Measurements from ENCODE around the gene SLC10A7. TPM values are rescaled to one million over a fixed set of nuclear protein-coding genes. Genes with fewer than 3 reads are reported as not detected.

Gene SLC10A7
- total RNA-seq, 1 donor from 2014 or later = 23.5 TPM

DNA sequence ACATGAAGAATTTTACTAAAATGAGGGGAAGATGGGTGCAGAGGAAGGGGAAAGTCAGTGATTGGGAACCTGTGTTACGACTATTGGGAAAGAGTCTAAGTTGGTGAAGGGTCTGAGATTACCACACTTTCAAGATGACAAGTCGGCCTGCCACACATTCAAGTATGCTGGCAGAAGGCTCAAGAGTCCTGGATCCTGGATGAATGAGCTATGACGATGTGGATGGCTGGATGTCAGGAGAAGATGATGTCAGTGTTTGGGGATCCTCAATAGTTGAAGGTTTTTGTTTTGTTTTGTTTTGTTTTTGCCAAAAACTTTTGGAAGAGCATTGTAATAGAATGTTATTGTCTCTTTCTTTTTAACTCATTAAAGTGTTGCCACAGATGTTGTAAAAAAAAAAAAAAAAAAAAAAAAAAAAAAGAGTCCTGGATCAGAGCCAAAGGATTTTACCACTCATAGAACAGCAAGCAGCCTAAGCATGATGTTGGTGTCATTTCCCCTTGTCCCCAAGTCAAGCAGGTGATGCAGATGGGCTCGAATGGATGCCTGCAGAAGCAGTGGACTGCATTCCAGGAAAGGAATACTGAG, 186.8 kb downstream of the SLC10A7 start:
- intact Hi-C loops (cut with DNase I) = no loop called here
- peaks cover 26% of the 10 kb centered on the region for H3K4me1 ChIP-seq
- ATAC-seq (peak in 1 of 2 donors; percentile 31), DNase-seq (no peak)
- no peak overlapping the region for H3K27ac ChIP-seq
- TF ChIP-seq, protein P1, sequence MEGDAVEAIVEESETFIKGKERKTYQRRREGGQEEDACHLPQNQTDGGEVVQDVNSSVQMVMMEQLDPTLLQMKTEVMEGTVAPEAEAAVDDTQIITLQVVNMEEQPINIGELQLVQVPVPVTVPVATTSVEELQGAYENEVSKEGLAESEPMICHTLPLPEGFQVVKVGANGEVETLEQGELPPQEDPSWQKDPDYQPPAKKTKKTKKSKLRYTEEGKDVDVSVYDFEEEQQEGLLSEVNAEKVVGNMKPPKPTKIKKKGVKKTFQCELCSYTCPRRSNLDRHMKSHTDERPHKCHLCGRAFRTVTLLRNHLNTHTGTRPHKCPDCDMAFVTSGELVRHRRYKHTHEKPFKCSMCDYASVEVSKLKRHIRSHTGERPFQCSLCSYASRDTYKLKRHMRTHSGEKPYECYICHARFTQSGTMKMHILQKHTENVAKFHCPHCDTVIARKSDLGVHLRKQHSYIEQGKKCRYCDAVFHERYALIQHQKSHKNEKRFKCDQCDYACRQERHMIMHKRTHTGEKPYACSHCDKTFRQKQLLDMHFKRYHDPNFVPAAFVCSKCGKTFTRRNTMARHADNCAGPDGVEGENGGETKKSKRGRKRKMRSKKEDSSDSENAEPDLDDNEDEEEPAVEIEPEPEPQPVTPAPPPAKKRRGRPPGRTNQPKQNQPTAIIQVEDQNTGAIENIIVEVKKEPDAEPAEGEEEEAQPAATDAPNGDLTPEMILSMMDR (IDR thresholded peaks at IDR 0.05) = no peak
- no peaks in the 10 kb centered on the region for H3K36me3 ChIP-seq
- no peak overlapping the region for H3K4me3 ChIP-seq
- H3K9me3 ChIP-seq = no peaks in the 10 kb centered on the region
- H3K27me3 ChIP-seq (ENCODE audit: low read depth) = no peaks in the 10 kb centered on the region

DNA sequence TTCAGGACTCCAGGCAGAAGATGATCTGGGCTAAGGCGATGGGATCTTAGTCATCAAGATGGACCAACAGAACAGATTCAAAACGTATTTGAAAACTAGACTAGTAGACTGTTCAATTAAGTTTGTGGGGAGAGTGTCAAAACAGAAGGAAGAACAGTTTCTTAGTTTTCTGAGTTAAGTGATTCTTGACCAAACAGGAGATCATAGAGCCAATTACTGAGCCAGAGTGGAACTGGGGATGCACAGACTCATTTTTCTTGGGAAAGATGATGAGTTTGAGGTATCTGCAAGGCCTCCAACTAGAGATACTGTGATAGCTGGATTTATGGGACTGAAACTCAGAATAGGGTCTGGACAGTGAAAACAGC, 187.9 kb downstream of the SLC10A7 start:
- Histone ChIP-seq H3K4me1 (peaks cover 26% of the 10 kb centered on the region), H3K9me3 (no peaks in the 10 kb centered on the region), H3K36me3 (no peaks in the 10 kb centered on the region), H3K4me3 (no peak overlapping the region), H3K27me3 (ENCODE audit: low read depth) (no peaks in the 10 kb centered on the region), H3K27ac (no peak overlapping the region)
- TF ChIP-seq, protein P1 (IDR thresholded peaks at IDR 0.05) = no peak
- DNase-seq (no peak), ATAC-seq (no peak)
- intact Hi-C loops (cut with DNase I) = no loop called here

DNA sequence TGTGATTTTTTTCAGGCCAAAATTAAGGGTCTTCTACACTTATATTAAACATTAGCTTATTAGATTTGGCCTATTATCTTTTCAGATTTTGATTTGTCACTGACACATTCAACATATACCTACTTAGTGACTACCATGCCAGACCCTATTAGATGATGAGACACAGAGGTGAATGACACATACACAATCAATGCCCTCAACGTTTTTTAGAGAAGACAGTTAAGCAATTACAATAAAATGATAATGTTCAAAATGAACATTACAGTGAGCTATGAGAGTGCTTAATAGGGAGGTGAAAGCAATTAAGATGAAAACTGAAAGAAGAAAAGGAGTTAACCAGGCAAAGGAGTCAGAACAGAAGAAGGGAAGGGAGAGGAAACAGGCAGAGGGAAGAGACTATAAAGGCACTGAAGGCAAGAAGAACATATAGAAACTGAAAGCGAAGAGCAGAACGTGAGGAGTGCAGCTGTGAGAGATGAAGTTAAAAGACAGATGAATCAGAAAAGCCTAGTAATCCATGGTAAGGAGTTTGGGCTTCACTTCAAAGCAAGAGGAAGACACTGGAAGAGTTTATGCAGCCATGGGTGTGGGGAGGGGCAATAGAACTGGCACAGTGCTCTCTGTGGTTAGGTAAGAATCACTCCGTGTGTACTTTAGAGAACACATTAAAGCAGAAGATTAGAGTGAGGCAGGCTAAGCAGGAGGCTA, 188.4 kb downstream of the SLC10A7 start:
- no peaks in the 10 kb centered on the region for H3K27me3 ChIP-seq (ENCODE audit: low read depth)
- no peak overlapping the region for H3K4me3 ChIP-seq
- no peak overlapping the region for H3K27ac ChIP-seq
- peaks cover 26% of the 10 kb centered on the region for H3K4me1 ChIP-seq
- intact Hi-C loops (cut with DNase I) = no loop called here
- no peaks in the 10 kb centered on the region for H3K36me3 ChIP-seq
- no peaks in the 10 kb centered on the region for H3K9me3 ChIP-seq
- TF ChIP-seq, protein P1 (IDR thresholded peaks at IDR 0.05) = no peak
- no peak for DNase-seq
- ATAC-seq = peak; percentile 37 to 54

DNA sequence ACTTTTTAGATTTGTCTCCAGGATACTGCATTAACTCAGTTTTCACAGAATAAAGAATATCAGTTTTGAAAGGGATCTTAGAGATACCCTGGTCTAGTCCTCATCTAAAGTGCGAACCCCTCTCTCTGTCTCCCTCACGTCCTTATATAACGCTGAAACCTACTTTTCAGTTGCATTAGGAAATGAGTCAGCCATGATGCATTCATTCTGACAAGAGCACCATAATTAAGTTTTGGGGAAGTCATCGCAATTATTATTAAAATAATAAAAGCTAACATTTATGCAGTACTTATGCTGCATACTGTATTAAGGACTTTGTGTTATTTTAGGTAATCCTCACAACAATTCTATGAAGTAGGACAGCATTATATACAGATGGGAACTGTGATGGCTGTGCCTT, 191.3 kb downstream of the SLC10A7 start:
- intact Hi-C loops (cut with DNase I) = no loop called here
- no peak for ATAC-seq
- Histone ChIP-seq H3K9me3 (no peaks in the 10 kb centered on the region), H3K4me1 (peaks cover 8% of the 10 kb centered on the region), H3K4me3 (no peak overlapping the region), H3K36me3 (no peaks in the 10 kb centered on the region), H3K27me3 (ENCODE audit: low read depth) (no peaks in the 10 kb centered on the region), H3K27ac (no peak overlapping the region)
- TF ChIP-seq, protein P1 (IDR thresholded peaks at IDR 0.05) = no peak
- no peak for DNase-seq

DNA sequence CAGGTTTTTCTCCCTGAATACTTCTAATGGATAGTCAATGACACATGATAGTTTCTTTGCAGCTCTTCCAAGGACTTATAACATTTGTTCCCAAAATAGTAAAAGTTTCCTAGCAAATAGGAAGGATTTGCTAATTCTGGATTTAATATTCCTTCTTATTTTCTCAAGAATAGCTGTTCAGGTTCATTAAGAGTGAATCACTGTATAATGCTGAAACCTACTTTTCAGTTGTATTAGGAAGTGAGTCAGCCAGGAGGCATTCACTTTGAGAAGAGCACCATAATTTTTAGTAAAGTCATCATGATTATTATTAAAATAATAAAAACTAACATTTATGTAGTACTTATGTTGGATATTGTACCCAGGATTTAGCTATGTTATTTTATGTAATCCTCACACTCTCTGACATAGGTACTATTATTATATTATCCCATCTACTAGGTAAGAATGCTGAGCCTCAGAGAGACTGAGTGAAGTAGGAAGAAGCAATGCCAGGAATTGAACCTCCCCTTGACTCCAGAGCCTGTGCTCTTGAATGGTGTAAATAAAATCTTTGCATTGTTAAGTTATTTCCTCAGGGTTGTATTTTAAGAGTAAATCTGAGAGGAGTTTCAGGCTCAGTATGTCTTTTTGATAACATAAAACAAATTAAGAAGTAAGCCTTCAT, 192.6 kb downstream of the SLC10A7 start:
- H3K27ac ChIP-seq = no peak overlapping the region
- H3K27me3 ChIP-seq (ENCODE audit: low read depth) = no peaks in the 10 kb centered on the region
- H3K4me3 ChIP-seq = no peak overlapping the region
- no peaks in the 10 kb centered on the region for H3K36me3 ChIP-seq
- DNase-seq (no peak), ATAC-seq (no peak)
- H3K9me3 ChIP-seq = no peaks in the 10 kb centered on the region
- peaks cover 5% of the 10 kb centered on the region for H3K4me1 ChIP-seq
- intact Hi-C loops (cut with DNase I) = no loop called here
- TF ChIP-seq, protein P1 (IDR thresholded peaks at IDR 0.05) = no peak
